Transverse colon (tissue), 3 donors: ENCODE data around the gene ZFAND2A.

Experiments
- EP300 ChIP-seq: sonication (generic); formaldehyde crosslinking; IDR thresholded peaks from one replicate; pipeline ENCODE4 v1.6.1; 2017; ENCODE audit warnings: antibody characterized with exemption, low read depth
- POLR2A ChIP-seq: fragments of 450-650 bp; IDR thresholded peaks from one replicate; pipeline ENCODE4 v1.6.1; 2016; ENCODE audit warnings: antibody characterized with exemption, mild to moderate bottlenecking, moderate library complexity
- TF ChIP-seq, protein P1 (sequence below), 5 experiments: fragments of 200-600 bp in 3 of 5; fragments of 450-650 bp in 2 of 5; sonication (generic) in 3 of 5; IDR thresholded peaks; 1 replicate in 2 of 5; 2 replicates in 3 of 5; pipeline ENCODE4 v1.5.1; 2016 to 2017; ENCODE audit warnings: antibody characterized with exemption in 5 of 5, inconsistent platforms in 3 of 5, mild to moderate bottlenecking in 2 of 5, moderate library complexity in 1 of 5

DNA sequence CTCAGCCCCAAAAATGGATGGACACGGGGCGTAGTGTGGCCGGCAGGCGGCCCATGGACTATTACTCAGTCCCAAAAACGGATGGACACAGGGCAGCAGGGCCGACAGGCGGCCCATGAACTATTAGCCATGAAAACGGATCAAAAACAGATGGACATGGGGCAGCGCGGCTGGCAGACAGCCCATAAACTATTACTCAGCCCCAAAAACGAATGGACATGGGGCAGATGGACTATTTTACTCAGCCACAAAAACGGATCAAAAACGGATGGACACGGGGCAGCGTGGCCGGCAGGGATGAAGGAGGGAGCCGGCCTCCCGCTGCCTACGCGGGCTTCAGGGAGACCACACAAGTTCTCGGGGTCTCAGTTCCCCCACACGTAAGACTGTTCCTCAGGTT lies 39.2 kb downstream of the ZFAND2A start:
- TF ChIP-seq, protein P1, sequence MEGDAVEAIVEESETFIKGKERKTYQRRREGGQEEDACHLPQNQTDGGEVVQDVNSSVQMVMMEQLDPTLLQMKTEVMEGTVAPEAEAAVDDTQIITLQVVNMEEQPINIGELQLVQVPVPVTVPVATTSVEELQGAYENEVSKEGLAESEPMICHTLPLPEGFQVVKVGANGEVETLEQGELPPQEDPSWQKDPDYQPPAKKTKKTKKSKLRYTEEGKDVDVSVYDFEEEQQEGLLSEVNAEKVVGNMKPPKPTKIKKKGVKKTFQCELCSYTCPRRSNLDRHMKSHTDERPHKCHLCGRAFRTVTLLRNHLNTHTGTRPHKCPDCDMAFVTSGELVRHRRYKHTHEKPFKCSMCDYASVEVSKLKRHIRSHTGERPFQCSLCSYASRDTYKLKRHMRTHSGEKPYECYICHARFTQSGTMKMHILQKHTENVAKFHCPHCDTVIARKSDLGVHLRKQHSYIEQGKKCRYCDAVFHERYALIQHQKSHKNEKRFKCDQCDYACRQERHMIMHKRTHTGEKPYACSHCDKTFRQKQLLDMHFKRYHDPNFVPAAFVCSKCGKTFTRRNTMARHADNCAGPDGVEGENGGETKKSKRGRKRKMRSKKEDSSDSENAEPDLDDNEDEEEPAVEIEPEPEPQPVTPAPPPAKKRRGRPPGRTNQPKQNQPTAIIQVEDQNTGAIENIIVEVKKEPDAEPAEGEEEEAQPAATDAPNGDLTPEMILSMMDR (IDR thresholded peaks at IDR 0.05): no peak
- TF ChIP-seq EP300 (no peak), POLR2A (no peak)
